ENCODE data around the gene TTLL8.
"Not testable (repeated sequence)": the region's sequence is repeated elsewhere in the genome, so short reads cannot be mapped to it uniquely, and the experiment has no call there.

The TTLL8 gene

GRCh38 chr22:50086975-50087374, 28.9 kb upstream of the TTLL8 start:
- peaks cover 26% of the 10 kb centered on the region for H3K27me3 Mint-ChIP-seq
- not testable (repeated sequence) for H3K4me3 Mint-ChIP-seq, H3K27ac Mint-ChIP-seq, ATAC-seq, DNase-seq, H3K4me1 Mint-ChIP-seq
- H3K9me3 Mint-ChIP-seq = peaks cover 4 to 14% of the 10 kb centered on the region in 2 donors

GRCh38 chr22:50086526-50086925, 28.4 kb upstream of the TTLL8 start:
- Mint-ChIP-seq H3K27me3 (peaks cover 26% of the 10 kb centered on the region), H3K4me1 (peaks cover 10% of the 10 kb centered on the region), H3K4me3 (no peak overlapping the region), H3K27ac (no peak overlapping the region), H3K9me3 (peaks cover 4 to 14% of the 10 kb centered on the region in 2 donors)
- no peak for ATAC-seq
- no peak for DNase-seq

GRCh38 chr22:50085211-50085972, 27.3 kb upstream of the TTLL8 start, which contains the start of gene MLC1:
Gene MLC1 (minus strand): TSS chr22:50085426. CDS start chr22:50084902, 524 bp downstream.
- Mint-ChIP-seq H3K4me1 (peaks cover 10% of the 10 kb centered on the region), H3K27me3 (peaks cover 16% of the 10 kb centered on the region), H3K4me3 (no peak within 1 kb of the TSS), H3K9me3 (peaks cover 2 to 9% of the 10 kb centered on the region in 2 donors), H3K27ac (peak within 1 kb of the TSS; percentile 54 to 59)
- ATAC-seq = no peak
- peak; percentile 38 to 41 for DNase-seq

GRCh38 chr22:50084614-50085021, 26.5 kb upstream of the TTLL8 start:
- no peak for ATAC-seq
- DNase-seq = no peak
- peaks cover 10% of the 10 kb centered on the region for H3K4me1 Mint-ChIP-seq
- H3K27me3 Mint-ChIP-seq = peaks cover 14% of the 10 kb centered on the region
- H3K4me3 Mint-ChIP-seq = no peak overlapping the region
- H3K9me3 Mint-ChIP-seq = peaks cover 0 to 6% of the 10 kb centered on the region in 2 donors
- no peak overlapping the region for H3K27ac Mint-ChIP-seq

GRCh38 chr22:50084080-50084477, 26.0 kb upstream of the TTLL8 start:
- H3K9me3 Mint-ChIP-seq = peaks cover 0 to 1% of the 10 kb centered on the region in 2 donors
- no peak overlapping the region for H3K4me3 Mint-ChIP-seq
- peaks cover 14% of the 10 kb centered on the region for H3K27me3 Mint-ChIP-seq
- no peak for ATAC-seq
- H3K4me1 Mint-ChIP-seq = peaks cover 10% of the 10 kb centered on the region
- no peak for DNase-seq
- H3K27ac Mint-ChIP-seq = peak overlapping the region in 1 of 2 donors; percentile 54

GRCh38 chr22:50083462-50084079, 25.5 kb upstream of the TTLL8 start:
- no peak for DNase-seq
- peaks cover 10% of the 10 kb centered on the region for H3K4me1 Mint-ChIP-seq
- H3K27me3 Mint-ChIP-seq = peaks cover 14% of the 10 kb centered on the region
- H3K4me3 Mint-ChIP-seq = no peak overlapping the region
- no peak overlapping the region for H3K27ac Mint-ChIP-seq
- no peaks in the 10 kb centered on the region for H3K9me3 Mint-ChIP-seq
- no peak for ATAC-seq

GRCh38 chr22:50082961-50083461, 24.9 kb upstream of the TTLL8 start:
- no peak for DNase-seq
- ATAC-seq = no peak
- no peak overlapping the region for H3K27ac Mint-ChIP-seq
- peaks cover 10% of the 10 kb centered on the region for H3K4me1 Mint-ChIP-seq
- H3K4me3 Mint-ChIP-seq = no peak overlapping the region
- H3K27me3 Mint-ChIP-seq = peaks cover 14% of the 10 kb centered on the region
- no peaks in the 10 kb centered on the region for H3K9me3 Mint-ChIP-seq

GRCh38 chr22:50082197-50082715, 24.2 kb upstream of the TTLL8 start:
- Mint-ChIP-seq H3K4me1 (peaks cover 10% of the 10 kb centered on the region), H3K4me3 (no peak overlapping the region), H3K9me3 (no peaks in the 10 kb centered on the region), H3K27ac (no peak overlapping the region), H3K27me3 (peaks cover 6% of the 10 kb centered on the region)
- no peak for ATAC-seq
- no peak for DNase-seq

- H3K4me3 Mint-ChIP-seq = no peak overlapping the region
- DNase-seq (no peak), ATAC-seq (no peak)
- H3K4me1 Mint-ChIP-seq = peaks cover 10% of the 10 kb centered on the region
- H3K27me3 Mint-ChIP-seq = peaks cover under 1% of the 10 kb centered on the region
- H3K9me3 Mint-ChIP-seq = no peaks in the 10 kb centered on the region
- H3K27ac Mint-ChIP-seq = peak overlapping the region in 1 of 2 donors; percentile 94
Measured at GRCh38 chr22:50081426-50082196, 23.5 kb upstream of the TTLL8 start.

- ATAC-seq (no peak), DNase-seq (no peak)
- Mint-ChIP-seq H3K4me1 (peaks cover 10% of the 10 kb centered on the region), H3K27ac (no peak overlapping the region), H3K9me3 (no peaks in the 10 kb centered on the region), H3K27me3 (no peaks in the 10 kb centered on the region), H3K4me3 (no peak overlapping the region)
Measured at GRCh38 chr22:50080077-50080465, 22.0 kb upstream of the TTLL8 start.

GRCh38 chr22:50078761-50079160, 20.7 kb upstream of the TTLL8 start:
- Mint-ChIP-seq H3K27me3 (no peaks in the 10 kb centered on the region), H3K9me3 (no peaks in the 10 kb centered on the region)

GRCh38 chr22:50078246-50078645, 20.1 kb upstream of the TTLL8 start:
- no peaks in the 10 kb centered on the region for H3K27me3 Mint-ChIP-seq
- ATAC-seq = no peak
- H3K9me3 Mint-ChIP-seq = no peaks in the 10 kb centered on the region
- H3K4me3 Mint-ChIP-seq = no peak overlapping the region
- no peak overlapping the region for H3K27ac Mint-ChIP-seq
- DNase-seq = no peak
- peaks cover 4% of the 10 kb centered on the region for H3K4me1 Mint-ChIP-seq

More at GRCh38 chr22:50078761-50079160, 20.7 kb upstream of the TTLL8 start:
- peak overlapping the region in 1 of 2 donors; percentile 10 for H3K27ac Mint-ChIP-seq
- H3K4me1 Mint-ChIP-seq = peaks cover 9% of the 10 kb centered on the region
- H3K4me3 Mint-ChIP-seq = no peak overlapping the region
- DNase-seq (no peak), ATAC-seq (no peak)

GRCh38 chr22:50076646-50077535, 18.8 kb upstream of the TTLL8 start:
- ATAC-seq (no peak), DNase-seq (no peak)
- H3K27ac Mint-ChIP-seq = no peak overlapping the region
- H3K4me3 Mint-ChIP-seq = no peak overlapping the region
- no peaks in the 10 kb centered on the region for H3K4me1 Mint-ChIP-seq
- no peaks in the 10 kb centered on the region for H3K9me3 Mint-ChIP-seq
- H3K27me3 Mint-ChIP-seq = no peaks in the 10 kb centered on the region

GRCh38 chr22:50074551-50075530, 16.7 kb upstream of the TTLL8 start:
- no peak for ATAC-seq
- Mint-ChIP-seq H3K4me1 (no peaks in the 10 kb centered on the region), H3K27me3 (no peaks in the 10 kb centered on the region), H3K4me3 (no peak overlapping the region), H3K27ac (no peak overlapping the region), H3K9me3 (no peaks in the 10 kb centered on the region)
- DNase-seq = no peak

Data from stimulated activated naive CD8-positive, alpha-beta T cell treated with anti-CD3 and anti-CD28 coated beads, Interleukin-15, amount 100 ng/mL, for 72 hours (primary cell).